HG03066 (cell line): ENCODE measurements around the gene NBPF3.
"Not testable (repeated sequence)": the region's sequence is repeated elsewhere in the genome, so short reads cannot be mapped to it uniquely, and the experiment has no call there.

Experiments
- ATAC-seq: cut with Tn5 transposase; IDR thresholded peaks from one replicate; pipeline ENCODE4 v1.9.1; 2021; ENCODE audit warnings: low read depth; ENCODE audit not compliant: unreplicated experiment

Gene NBPF3

DNA sequence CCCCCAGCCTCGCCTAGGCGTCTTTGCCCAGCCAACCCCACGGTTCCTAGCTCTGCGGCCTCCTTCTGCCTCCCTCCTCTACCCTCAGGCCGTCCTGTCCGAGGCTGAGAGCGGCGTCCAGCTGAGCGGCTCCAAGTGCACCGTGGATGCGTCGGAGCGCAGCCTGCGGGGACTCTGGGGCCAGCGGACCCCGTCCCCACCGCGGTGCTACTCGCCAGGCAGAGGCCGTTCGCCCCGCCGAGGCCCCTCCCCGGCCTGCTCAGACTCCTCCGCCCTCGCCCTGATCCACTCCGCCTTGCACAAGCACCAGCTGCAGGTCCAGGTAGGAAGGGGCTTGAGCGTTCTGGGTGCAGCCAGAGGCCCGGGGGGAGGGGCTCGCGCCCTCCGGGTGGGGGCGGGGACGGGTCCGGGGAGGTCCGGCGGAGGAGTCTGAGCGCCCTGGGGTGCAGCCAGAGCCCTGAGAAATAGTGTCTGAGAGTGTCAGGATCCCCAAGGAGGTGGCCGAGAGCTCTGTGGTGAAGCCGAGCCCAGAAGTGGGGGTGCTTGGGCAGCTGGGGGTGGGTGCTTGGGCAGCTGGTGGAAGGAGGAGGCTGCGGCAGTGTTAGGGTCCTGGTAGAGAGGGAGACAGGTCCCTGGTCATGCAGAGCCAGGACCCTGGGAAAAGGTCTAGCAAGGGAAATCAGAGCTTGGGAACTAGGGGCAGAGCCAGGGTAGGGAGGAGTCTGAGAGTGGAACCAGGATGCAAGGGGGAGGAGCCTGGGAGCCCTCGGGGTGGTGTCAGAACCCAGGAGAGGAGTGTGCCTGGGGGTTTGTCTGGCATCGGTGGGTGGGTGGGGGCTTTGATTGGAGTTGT lies 3.2 kb upstream of the NBPF3 start:
- no peak for ATAC-seq

DNA sequence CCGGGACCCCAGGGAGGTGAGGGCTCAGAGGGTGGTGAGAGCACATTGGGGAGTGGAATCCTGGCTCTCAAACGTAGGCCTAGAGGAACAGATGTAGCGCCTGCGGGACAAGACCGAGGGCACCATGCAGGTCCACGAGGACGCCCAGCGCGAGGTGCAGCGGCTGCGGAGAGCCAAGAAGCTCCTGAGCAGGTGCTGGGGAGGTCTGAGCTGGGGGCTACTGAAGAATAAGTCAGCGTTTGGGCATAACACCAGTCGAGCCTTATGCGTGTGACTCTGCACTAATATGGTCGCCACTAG lies 2.6 kb upstream of the NBPF3 start:
- ATAC-seq: no peak

DNA sequence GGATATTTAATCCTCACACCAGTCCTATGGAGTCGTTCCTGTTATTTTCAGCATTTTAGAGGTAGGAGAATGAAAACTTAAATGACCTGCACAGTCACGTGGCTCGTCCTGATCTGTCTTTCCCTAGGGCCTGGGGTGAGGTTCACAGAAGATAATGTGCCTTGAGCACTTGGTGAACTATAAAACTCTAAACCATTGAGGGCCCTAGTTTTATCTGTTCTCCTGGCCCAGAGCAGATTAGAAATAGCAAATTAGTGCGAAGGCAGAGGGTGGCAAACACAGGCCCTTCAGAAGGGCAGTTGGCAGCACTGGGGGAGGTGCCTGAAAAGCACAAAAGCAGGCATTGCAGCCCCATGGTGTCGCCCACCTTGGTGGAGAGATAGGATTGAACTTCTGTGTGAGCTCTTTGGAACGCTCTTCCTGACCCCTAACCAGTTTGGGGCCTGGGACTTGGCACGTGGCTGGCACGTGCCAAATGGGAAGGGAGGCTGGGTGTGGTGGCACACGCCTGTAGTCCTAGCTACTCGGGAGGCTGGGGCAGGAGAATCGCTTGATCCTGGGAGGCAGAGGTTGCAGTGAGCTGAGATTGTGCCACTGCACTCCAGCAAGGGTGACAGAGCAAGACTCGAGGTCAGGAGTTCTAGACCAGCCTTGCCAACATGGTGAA lies 1.2 kb upstream of the NBPF3 start:
- not testable (repeated sequence) for ATAC-seq

DNA sequence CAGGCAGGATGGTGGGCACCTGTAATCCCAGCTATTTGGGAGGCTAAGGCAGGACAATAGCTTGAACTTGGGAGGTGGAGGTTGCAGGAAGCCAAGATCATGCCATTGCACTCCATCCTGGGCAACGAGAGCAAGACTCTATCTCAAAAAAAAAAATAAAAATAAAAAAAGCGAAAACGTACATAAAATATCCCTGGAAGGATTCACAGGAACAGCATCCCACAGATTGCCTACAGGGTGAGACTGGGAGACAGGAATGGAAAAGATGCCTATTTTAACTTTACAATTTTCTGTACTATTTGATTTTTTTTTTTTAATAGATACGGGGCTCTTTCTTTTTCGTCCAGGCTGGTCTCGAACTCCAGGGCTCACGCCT lies 604 bp upstream of the NBPF3 start:
- no peak for ATAC-seq

DNA sequence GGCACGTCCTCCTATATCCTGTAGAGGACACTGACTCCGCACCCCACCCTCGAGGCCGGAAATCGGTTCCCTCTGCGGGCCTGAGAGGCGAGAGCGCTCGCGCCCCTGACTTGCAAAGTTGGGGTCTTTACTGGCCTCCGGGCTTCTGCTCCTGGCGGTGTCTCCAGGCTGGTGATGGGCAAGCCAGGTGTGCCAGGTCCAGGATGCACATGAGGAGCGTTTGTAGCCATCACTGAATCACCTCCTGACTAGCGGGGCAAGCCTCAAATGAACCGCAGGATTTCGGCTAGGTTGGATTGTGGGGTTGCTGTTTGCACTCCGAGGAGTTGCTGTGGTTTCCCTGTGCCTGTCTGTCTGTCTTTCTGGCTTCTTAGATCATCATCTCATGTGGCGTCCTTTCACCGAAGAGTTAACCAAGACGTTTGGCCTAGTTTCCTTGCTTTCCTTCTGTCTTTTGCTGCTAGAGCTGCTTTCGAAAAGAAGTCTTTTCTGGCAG lies 741 bp downstream of the NBPF3 start:
- not testable (repeated sequence) for ATAC-seq

DNA sequence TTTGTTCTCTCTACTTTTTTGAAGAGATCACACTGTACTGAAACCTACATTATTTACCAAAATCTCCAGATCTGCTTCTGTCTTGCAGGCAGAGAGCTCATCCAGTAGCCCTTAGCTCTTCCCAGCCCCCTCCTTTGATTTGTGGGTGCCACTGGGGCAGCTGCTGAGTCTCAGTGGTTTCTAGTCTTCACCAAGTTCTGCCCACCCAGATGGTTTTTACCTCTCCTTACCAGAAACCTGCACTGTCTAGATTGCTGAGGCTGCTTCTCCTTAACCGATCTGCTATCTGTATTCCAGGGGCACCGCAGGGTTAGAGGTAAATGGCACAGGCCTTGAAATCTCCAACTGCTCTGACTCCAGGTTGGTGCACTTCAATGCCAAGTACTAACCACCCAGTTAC lies 6.7 kb downstream of the NBPF3 start:
- ATAC-seq: not testable (repeated sequence)

DNA sequence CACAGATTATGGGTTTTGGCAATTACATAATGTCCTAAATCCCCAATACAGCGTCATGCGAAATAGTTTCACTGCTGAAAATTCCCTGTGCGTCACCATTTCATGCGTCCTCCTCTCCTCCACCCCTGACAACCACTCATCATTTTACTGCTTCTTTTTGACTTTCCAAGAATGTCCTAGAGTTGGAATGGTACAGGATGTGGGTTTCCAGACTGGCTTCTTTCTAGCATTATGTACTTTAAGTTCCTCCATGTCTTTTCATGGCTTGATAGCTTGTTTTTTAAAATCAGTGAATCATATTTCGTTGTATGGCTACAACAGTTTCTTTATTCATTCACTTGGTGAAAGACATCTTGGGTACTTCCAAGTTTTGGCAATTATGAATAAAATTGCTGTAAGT lies 7.4 kb downstream of the NBPF3 start:
- no peak for ATAC-seq

DNA sequence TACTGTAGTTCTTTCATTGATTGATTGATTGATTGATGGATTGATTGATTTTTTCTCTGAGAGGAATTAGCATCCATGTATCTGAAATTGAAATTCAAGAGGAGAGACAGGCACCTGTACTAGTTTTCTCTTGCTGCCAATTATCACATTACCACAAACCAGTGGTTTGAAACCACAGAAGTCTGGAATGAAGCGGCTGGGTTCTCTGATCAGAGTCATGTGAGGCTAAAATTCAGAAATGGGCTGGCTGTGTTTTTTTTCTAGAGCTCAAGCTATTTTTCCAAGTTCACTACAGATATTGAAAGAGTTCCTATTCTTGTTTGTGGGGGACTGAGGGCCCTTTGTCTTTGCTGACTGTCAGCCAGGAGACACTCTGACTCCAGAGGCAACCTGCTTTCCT lies 10.0 kb downstream of the NBPF3 start:
- no peak for ATAC-seq

DNA sequence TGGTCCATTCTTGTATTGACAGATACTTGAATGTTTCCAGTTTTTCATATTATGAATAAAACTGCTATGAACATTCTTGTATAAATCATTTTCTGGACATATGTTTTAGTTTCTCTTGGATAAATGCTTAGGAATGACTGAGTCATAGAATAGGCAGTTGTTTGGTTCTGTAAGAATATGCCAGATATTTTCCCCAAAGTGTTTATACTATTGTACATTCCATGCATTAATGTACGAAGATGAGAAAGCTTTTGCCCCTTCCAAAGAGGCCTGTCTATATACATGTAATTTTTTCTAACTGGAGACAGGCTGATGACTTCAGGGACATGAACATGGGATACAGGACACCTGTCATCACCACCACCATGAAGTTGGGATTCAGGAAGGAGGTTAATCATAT lies 11.3 kb downstream of the NBPF3 start:
- no peak for ATAC-seq

DNA sequence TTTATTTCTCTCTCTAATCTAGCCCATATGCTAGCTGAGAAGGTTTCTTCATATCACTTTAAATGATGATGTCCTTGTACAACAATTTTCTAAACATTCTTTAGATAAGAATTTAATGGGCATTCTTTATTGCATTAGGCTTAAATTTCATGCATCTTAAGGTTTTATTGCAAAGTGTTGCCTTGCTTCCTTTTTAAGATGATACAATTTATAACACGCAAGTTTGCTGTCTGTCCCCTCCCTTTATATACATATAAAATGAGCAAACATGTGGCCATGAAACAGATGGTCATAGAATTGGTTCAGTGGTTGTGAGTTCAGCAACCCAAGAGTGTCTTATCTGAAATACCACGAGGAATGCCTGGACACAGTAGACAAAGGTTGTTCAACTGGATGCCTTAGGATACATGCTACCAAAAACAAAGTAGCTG lies 12.1 kb downstream of the NBPF3 start:
- ATAC-seq: no peak

DNA sequence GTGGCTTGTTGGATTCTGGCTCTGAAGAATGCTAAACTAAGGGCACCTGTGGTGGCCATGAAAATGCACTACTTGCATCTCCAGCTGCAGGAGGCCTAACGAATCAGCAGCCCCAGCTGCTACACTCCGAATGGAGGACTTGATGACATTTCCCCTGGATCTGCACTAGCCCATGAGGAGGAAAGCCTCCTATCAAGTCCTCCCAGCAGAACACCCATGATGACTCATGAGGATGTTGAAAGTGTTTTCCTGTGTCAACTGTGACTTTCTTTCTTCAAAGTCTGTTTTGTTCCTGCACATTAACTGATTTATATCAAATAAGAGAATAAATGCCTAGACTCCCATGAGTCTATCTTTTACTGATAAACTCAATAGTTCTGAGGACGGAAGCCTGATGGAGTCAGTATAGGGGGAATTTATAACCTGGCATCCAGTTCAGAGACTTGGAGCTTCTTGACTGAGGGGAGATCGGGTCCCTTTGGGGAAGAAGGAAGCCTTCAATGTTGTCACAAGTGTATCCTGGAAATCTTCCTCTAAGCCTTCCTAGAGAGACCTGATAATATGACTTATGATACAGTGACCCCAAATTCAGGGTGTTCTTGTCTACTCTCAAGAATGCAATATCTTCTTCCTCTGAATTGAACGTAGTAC lies 14.2 kb downstream of the NBPF3 start:
- ATAC-seq: not testable (repeated sequence)

DNA sequence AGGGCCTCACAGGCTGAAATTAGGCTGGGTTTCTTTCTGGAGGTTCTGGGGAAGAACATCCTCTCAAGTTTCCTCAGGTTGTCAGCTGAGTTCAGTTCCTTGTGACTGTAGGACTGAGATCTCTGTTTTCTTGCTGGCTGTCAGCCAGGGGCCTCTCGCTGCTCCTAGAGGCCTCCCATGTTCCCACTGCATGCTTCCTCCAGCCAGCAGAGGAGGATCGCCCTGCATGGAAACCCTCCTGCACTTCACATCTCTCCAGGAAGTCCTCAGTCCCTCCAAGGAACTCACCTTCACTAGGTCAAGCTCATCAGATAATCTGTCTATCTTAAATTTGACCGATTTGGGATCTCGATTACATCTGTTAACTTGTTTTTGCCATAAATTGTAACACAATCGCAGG lies 15.0 kb downstream of the NBPF3 start:
- ATAC-seq: not testable (repeated sequence)

DNA sequence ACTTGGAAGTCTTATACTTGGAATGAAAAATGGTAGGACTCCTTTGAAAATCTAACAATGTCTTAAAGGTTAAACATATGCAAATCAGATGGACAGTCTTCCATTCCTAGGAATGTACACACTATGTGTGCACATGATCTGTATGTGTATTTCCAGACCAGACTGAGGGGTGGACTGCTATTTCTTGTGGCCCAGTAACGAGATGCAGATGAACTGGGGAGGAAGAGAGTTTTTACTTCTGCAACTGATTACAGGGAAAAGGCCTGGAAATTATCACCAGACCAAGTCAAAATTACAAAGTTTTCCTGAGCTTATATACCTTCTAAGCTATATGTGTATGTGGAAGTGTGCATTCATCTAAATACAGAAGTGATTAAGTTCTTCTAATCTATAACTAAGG lies 17.7 kb downstream of the NBPF3 start:
- no peak for ATAC-seq

DNA sequence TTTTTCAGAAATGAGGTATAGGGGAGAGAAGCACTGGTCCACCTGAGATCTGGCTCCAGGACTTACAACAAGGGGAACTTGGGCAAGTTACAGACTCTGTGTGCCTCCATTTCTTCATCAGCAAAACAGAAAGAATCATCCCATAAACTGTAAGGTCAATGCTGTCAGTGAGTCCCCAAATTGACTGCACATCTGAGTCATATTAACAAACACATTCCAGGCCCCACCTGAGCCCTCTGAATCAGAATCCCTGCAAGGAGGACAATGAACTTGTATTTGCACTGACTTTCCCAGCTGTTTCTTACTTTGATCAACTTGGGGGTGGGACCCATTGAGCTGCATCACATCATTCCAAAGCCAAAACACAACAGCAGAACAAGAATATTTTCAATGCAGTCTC lies 25.2 kb downstream of the NBPF3 start:
- not testable (repeated sequence) for ATAC-seq

DNA sequence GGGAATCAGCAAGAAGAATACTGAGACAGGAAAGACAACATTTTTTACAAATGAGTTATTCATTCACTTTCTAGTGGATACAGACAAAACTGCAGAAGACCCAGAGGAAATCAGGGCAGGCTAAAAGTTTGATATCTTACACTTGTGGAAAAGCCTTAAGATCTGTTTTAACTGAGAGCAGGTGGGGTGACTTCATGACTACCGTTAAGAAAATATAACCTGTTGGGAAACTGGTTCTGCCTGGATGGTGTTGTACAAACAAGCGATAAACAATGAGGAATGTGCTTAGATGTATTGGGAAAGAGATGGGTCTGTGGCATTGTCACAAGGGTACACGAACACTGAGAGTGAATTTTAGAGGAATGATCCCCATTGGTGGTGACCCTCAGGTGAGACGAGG lies 28.0 kb downstream of the NBPF3 start:
- not testable (repeated sequence) for ATAC-seq

DNA sequence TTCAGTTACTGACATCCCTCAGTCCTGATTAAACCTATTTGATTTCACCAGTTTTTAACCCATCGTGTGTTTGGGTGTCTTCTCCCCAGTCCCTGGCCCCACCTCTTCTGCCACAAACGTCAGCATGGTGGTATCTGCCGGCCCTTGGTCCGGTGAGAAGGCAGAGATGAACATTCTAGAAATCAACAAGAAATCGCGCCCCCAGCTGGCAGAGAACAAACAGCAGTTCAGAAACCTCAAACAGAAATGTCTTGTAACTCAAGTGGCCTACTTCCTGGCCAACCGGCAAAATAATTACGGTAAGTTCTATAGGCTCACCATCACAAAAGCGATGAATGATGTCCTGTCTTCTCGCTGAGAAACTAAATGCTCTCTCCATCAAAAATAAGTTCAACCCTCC lies 28.7 kb downstream of the NBPF3 start:
- no peak for ATAC-seq

DNA sequence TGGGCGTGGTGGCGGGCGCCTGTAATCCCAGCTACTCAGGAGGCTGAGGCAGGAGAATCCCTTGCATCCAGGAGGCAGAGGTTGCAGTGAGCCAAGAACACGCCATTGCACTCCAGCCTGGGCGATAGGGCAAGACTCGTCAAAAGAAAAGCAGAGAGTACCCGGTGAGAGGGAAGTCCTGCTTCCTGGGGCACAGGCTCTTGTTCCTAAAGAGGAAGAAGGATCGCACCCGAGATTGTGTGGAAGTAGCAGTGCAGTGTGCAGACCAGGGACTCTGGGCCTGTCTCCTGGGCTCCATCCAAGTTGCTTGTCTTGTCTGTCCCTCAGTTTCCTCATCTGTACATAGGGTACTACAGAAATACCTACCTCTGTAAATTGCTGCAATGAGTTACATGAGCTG lies 29.6 kb downstream of the NBPF3 start:
- ATAC-seq: no peak

DNA sequence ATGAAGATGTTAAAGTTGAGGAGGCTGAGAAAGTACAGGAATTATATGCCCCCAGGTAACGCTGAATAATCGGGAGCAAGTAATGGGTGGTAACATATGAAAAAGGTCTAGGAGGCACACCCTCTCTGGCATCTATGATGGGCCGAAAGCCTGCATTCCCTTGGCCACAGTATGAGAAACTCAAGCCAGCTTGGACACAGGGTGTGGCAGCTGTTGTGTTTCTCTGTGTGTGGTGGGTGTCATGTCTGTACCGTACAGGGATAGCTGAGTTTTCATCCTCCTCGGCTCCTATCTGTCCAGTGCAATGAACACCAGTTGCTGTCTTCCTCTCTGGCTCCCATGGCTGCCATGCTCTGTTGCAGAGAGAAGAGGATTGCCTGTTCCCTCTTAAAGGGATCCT lies 32.9 kb downstream of the NBPF3 start:
- ATAC-seq: no peak

DNA sequence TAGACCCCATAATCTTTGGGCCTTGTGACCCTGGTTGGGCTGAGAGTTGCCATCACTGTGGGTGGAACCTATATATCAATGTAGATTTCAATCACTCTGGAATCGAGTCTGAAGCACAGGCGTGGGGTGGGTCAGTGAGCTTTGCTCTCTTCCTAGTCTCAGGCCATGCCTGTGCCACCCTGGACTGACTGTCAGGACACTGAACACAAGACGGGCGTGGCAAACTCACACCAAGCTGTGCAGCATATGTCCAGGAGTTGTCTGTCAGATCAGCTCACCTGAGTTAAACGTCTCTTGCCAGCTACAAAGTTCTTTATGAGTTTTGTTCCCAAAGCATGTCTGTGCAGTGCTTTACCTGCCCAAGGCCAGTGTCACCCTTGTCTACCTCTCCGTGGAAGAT lies 38.4 kb downstream of the NBPF3 start:
- no peak for ATAC-seq

DNA sequence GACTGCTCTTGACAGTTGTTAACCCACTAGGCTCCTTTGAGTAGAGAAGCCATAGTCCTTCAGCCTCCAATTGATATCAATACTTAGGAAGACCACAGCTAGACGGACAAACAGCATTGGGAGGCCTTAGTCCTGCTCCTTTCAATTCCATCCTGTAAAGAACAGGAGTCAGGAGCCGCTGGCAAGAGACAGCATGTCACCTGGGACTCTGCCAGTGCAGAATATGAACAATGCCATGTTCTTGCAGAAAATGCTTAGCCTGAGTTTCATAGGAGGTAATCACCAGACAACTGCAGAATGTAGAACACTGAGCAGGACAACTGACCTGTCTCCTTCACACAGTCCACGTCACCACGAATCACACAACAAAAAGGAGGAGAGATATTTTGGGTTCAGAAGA lies 43.9 kb downstream of the NBPF3 start:
- ATAC-seq: not testable (repeated sequence)

DNA sequence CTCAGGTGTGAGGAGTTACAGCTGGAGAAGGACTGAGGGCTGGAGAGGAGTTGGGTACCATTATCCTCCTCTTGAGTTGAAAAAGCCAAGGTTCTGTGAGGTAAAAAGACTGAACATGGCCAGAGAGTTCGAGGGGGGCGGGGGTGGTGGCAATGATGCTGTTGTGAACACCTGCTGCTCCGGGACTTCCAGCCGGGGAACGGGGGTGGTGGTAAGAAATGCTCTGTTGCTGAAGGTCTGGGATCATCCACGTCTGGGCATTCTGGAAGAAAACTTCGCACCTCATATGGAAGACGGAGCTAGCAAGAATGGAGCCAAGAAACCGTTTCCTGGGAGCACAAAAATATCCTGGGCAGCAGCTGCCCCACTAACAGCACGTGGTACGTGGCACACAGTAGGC lies 49.2 kb downstream of the NBPF3 start:
- no peak for ATAC-seq
